A549 (cell line): ENCODE data around the gene SND1.

ENCODE experiments used
- CTCF ChIP-seq: fragments of >200 bp; sonication (Bioruptor Twin); formaldehyde crosslinking; IDR thresholded peaks from 3 replicates; pipeline ENCODE4 v1.5.1; 2016
- KDM1A ChIP-seq: fragments of 200-600 bp; sonication (generic); IDR thresholded peaks from 2 replicates; pipeline ENCODE4 v1.6.1; 2016; ENCODE audit warnings: low read depth, mild to moderate bottlenecking
- POLR2A ChIP-seq: IDR thresholded peaks from 2 replicates; pipeline ENCODE4 v1.6.1; 2012; ENCODE audit warnings: mild to moderate bottlenecking, low read length

DNA sequence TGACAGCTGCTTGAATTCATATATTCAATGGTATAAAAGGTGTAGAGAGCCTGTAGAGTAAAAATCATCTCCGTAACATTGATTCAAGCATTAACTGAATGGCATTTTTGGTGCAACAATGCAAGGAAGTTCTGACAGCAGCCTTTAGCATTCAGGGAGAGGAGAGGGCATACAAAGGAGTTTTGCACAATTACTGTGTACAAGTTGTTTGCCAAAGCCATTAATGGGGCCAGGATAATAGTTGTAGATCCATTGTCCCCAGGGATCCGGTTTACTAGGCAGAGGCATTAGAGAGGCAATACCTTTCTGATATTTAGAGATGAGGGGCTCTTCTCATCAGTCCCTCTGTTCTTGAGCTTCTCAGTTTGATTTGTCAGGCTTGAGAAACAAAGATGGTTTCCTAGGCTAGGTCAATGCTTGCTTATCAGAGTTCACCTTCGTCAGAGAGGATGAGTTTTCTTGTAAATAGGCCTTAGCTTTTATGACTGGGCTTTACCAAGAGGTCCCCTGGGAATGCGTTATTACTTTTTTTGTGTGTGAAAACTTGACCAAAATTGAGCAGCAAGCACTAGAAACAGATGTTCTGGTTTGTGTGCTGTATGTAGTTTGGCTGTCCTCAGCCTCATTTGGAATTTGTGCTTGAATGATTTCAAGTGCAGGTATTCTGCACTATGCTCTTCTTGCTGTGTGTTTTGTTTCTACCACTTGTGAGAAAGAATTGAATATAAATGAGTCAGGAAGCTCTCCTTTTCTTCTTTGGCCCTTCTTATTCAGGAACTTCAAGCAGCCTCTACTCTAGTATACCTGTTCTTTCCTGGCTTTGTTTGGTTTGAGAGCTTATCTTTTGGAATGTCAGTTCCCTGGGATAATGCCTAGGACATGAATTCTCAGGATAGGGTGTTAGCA is 32.0 kb downstream of the SND1 start:
- no peak for TF ChIP-seq POLR2A
- no peak for TF ChIP-seq CTCF
- no peak for TF ChIP-seq KDM1A
